ENCODE results near the gene SOX6.
"Not testable (repeated sequence)": the region's sequence is repeated elsewhere in the genome, so short reads cannot be mapped to it uniquely, and the experiment has no call there.

Gene SOX6

DNA sequence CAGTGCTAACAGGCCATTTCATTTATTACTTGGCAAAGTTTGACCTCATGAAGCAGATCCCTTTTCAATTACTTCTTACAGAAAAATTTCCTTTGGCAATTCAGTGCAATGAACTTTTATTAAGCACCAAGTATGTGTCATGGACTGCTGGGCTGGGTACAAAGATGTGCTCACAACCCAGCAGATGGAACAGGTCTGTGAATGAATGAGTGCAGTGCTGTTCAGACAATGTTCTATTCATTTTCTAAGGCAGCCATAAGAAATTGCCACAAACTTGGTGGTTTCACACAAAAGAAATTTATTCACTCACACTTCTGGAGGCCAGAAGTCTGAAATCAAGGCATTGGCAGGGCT, 428.5 kb downstream of the SOX6 start:
- CTCF ChIA-PET: interaction anchor here (1.7 kb wide), 1 partner anchor 36 kb away, joined by 4 read pairs; no protein-coding TSS in a partner anchor

DNA sequence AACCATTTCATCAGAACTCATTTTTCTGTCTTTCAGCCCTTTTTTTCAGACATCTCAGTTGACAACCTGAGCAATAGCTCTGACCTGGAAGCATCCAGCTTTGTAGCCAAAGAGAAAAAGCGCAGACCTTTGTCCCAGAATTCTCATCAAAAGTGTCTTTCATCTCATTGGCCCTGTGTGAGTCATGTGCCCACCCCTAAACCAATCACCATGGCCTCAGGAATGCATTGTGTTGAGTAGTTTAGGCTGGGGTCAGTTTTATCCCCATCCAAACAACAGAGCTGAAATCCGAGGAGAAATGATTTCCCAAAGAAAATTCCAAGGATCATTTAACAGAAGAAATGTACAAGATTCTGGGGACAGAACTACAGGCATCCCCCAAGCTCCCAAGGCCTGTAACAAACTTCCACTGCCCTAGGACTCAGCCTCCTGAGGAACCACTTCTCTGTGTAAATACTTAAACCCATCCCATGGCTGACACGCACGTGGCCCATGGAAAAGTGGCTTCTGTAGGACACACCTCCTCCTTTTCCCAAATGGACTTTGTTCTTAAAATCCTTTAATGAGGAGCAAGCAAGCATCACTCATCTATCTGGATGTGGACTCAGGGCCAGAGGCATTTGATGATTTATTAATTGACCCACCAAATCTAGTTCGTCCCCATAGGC, 429.0 kb downstream of the SOX6 start:
- DNase-seq: no peak
- H3K27ac ChIP-seq (ENCODE audit: insufficient read depth in 1 of 2, low read depth in 1 of 2, low read length in 2 of 2, poor library complexity in 1 of 2, severe bottlenecking in 2 of 2): no peak overlapping the region
- ChIA-PET POLR2A (no interaction called here), CTCF (interaction anchor here (0.9 to 1.3 kb wide), 2 partner anchors 9 to 39 kb away, joined by 3 read pairs; no protein-coding TSS in a partner anchor)
- peaks cover 0 to 3% (median 0%) of the 10 kb centered on the region in 5 experiments for H3K9me3 ChIP-seq (ENCODE audit: control extremely low read depth in 1 of 5, control insufficient read depth in 4 of 5, insufficient read depth in 2 of 5, low read depth in 1 of 5, low read length in 4 of 5)
- H3K4me1 ChIP-seq (ENCODE audit: control extremely low read depth in 1 of 4, control insufficient read depth in 4 of 4, insufficient read depth in 4 of 4, low read length in 3 of 4): no peaks in the 10 kb centered on the region
- H3K36me3 ChIP-seq (ENCODE audit: control insufficient read depth in 4 of 4, insufficient read depth in 4 of 4, low read length in 3 of 4): no peaks in the 10 kb centered on the region
- H3K27me3 ChIP-seq (replicated peaks in 2 of 5; ENCODE audit: control insufficient read depth in 4 of 5, insufficient read depth in 5 of 5, low read length in 4 of 5): no peaks in the 10 kb centered on the region
- WGBS (ENCODE audit: insufficient coverage): 96% methylated on average over 4 of the region's 5 CpGs
- no peak overlapping the region for H3K4me3 ChIP-seq (ENCODE audit: control insufficient read depth in 1 of 7, extremely low read depth in 1 of 7, insufficient read depth in 4 of 7, low read depth in 2 of 7, low read length in 6 of 7)

More for the DNA sequence above, 428.5 kb downstream of the SOX6 start:
- no peak for DNase-seq
- POLR2A ChIA-PET: no interaction called here
- H3K27me3 ChIP-seq (replicated peaks in 2 of 5; ENCODE audit: control insufficient read depth in 4 of 5, insufficient read depth in 5 of 5, low read length in 4 of 5): no peaks in the 10 kb centered on the region
- H3K36me3 ChIP-seq (ENCODE audit: control insufficient read depth in 4 of 4, insufficient read depth in 4 of 4, low read length in 3 of 4): no peaks in the 10 kb centered on the region
- no peaks in the 10 kb centered on the region for H3K4me1 ChIP-seq (ENCODE audit: control extremely low read depth in 1 of 4, control insufficient read depth in 4 of 4, insufficient read depth in 4 of 4, low read length in 3 of 4)
- no peak overlapping the region for H3K27ac ChIP-seq (ENCODE audit: insufficient read depth in 1 of 2, low read depth in 1 of 2, low read length in 2 of 2, poor library complexity in 1 of 2, severe bottlenecking in 2 of 2)
- H3K4me3 ChIP-seq (ENCODE audit: control insufficient read depth in 1 of 7, extremely low read depth in 1 of 7, insufficient read depth in 4 of 7, low read depth in 2 of 7, low read length in 6 of 7): no peak overlapping the region
- H3K9me3 ChIP-seq (ENCODE audit: control extremely low read depth in 1 of 5, control insufficient read depth in 4 of 5, insufficient read depth in 2 of 5, low read depth in 1 of 5, low read length in 4 of 5): peaks cover 0 to 3% (median 0%) of the 10 kb centered on the region in 5 experiments

DNA sequence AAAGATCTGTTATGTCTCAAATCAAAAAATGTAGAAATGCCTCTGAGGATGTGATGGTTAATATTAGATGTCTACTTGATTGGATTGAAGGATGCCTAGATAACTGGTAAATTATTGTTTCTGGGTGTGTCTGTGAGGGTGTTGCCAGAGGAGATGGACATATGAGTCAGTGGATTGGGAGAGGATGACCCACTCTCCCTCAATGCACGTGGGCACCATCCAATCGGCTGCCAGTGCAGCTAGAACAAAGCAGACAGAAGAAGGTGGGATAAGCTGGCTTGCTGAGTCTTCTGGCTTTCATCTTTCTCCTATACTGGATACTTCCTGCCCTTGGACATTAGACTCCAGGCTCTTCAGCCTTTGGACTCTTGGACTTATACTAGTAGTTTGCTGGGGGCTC, 430.3 kb downstream of the SOX6 start:
- Histone ChIP-seq H3K27me3 (replicated peaks in 2 of 5; ENCODE audit: control insufficient read depth in 4 of 5, insufficient read depth in 5 of 5, low read length in 4 of 5) (no peaks in the 10 kb centered on the region), H3K27ac (ENCODE audit: insufficient read depth in 1 of 2, low read depth in 1 of 2, low read length in 2 of 2, poor library complexity in 1 of 2, severe bottlenecking in 2 of 2) (no peak overlapping the region), H3K4me3 (ENCODE audit: control insufficient read depth in 1 of 7, extremely low read depth in 1 of 7, insufficient read depth in 4 of 7, low read depth in 2 of 7, low read length in 6 of 7) (no peak overlapping the region), H3K36me3 (ENCODE audit: control insufficient read depth in 4 of 4, insufficient read depth in 4 of 4, low read length in 3 of 4) (no peaks in the 10 kb centered on the region), H3K4me1 (ENCODE audit: control extremely low read depth in 1 of 4, control insufficient read depth in 4 of 4, insufficient read depth in 4 of 4, low read length in 3 of 4) (no peaks in the 10 kb centered on the region), H3K9me3 (ENCODE audit: control extremely low read depth in 1 of 5, control insufficient read depth in 4 of 5, insufficient read depth in 2 of 5, low read depth in 1 of 5, low read length in 4 of 5) (peaks cover 0 to 3% (median 0%) of the 10 kb centered on the region in 5 experiments)
- ChIA-PET CTCF (interaction anchor here (0.9 to 2.2 kb wide), 3 partner anchors 10 to 40 kb away, joined by 3 to 8 read pairs (median 3); no protein-coding TSS in a partner anchor), POLR2A (no interaction called here)
- no peak for DNase-seq
- 100% methylated on average over 1 of the region's 2 CpGs for WGBS (ENCODE audit: insufficient coverage)

GRCh38 chr11:15923183-15923582, 433.2 kb downstream of the SOX6 start:
- H3K36me3 ChIP-seq (ENCODE audit: control insufficient read depth in 4 of 4, insufficient read depth in 4 of 4, low read length in 3 of 4): no peaks in the 10 kb centered on the region
- no peak overlapping the region for H3K4me3 ChIP-seq (ENCODE audit: control insufficient read depth in 1 of 7, extremely low read depth in 1 of 7, insufficient read depth in 4 of 7, low read depth in 2 of 7, low read length in 6 of 7)
- H3K9me3 ChIP-seq (ENCODE audit: control extremely low read depth in 1 of 5, control insufficient read depth in 4 of 5, insufficient read depth in 2 of 5, low read depth in 1 of 5, low read length in 4 of 5): no peaks in the 10 kb centered on the region
- DNase-seq: no peak
- ChIA-PET POLR2A (no interaction called here), CTCF (interaction anchor here (0.7 to 0.8 kb wide), 2 partner anchors 12 to 1636 kb away, joined by 3 read pairs; no protein-coding TSS in a partner anchor)
- H3K4me1 ChIP-seq (ENCODE audit: control extremely low read depth in 1 of 4, control insufficient read depth in 4 of 4, insufficient read depth in 4 of 4, low read length in 3 of 4): no peaks in the 10 kb centered on the region
- 92% methylated on average over 2 of the region's 2 CpGs for WGBS (ENCODE audit: insufficient coverage)
- no peak overlapping the region for H3K27ac ChIP-seq (ENCODE audit: insufficient read depth in 1 of 2, low read depth in 1 of 2, low read length in 2 of 2, poor library complexity in 1 of 2, severe bottlenecking in 2 of 2)
- H3K27me3 ChIP-seq (replicated peaks in 2 of 5; ENCODE audit: control insufficient read depth in 4 of 5, insufficient read depth in 5 of 5, low read length in 4 of 5): no peaks in the 10 kb centered on the region

- CTCF ChIA-PET: interaction anchor here (0.7 to 0.8 kb wide), 2 partner anchors 12 to 1636 kb away, joined by 3 read pairs; no protein-coding TSS in a partner anchor
- H3K36me3 ChIP-seq (ENCODE audit: control insufficient read depth in 4 of 4, insufficient read depth in 4 of 4, low read length in 3 of 4); H3K9me3 ChIP-seq (ENCODE audit: control extremely low read depth in 1 of 5, control insufficient read depth in 4 of 5, insufficient read depth in 2 of 5, low read depth in 1 of 5, low read length in 4 of 5); POLR2A ChIA-PET; H3K4me3 ChIP-seq (ENCODE audit: control insufficient read depth in 1 of 7, extremely low read depth in 1 of 7, insufficient read depth in 4 of 7, low read depth in 2 of 7, low read length in 6 of 7); H3K27ac ChIP-seq (ENCODE audit: insufficient read depth in 1 of 2, low read depth in 1 of 2, low read length in 2 of 2, poor library complexity in 1 of 2, severe bottlenecking in 2 of 2); H3K4me1 ChIP-seq (ENCODE audit: control extremely low read depth in 1 of 4, control insufficient read depth in 4 of 4, insufficient read depth in 4 of 4, low read length in 3 of 4); H3K27me3 ChIP-seq (replicated peaks in 2 of 5; ENCODE audit: control insufficient read depth in 4 of 5, insufficient read depth in 5 of 5, low read length in 4 of 5); DNase-seq: not testable (repeated sequence)
- 100% methylated on average over 3 of the region's 6 CpGs for WGBS (ENCODE audit: insufficient coverage)
Observed at GRCh38 chr11:15922745-15923144, 433.6 kb downstream of the SOX6 start.

DNA sequence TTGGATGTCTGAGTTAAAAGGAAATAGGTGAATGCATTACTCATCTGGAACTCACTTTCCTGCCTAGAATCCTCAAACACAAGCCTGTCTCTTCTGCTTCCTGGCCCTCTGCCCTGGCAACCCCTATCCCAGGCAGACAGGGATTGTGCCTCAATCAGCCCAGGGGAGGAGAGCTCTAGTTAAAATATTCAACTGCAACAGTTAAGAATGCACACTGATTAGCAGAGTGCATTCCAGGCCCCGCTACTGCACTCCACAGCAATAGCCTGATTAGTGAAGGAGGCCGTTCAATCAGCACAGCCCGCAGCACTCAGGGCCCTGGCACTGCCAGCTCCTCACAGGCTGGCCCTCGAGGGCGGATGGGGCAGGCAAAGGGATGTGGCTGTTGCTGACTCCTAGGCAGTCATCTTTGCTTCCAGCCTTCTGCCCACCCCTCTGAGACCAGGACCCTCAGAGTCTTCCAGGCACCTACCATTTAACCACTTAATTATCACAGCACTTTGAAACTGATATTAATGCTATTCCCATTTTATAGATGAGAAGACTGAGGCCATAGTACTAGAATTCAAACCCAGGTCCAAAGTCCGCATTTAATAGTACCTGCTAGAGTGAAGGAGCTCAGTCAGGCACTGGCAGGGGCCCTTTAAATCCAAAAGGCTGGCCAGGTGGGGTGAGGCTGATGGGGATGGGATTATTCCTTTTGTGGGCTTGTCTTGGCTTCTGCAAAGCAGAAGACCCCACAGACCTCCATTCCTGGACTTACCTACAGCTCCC, 435.3 kb downstream of the SOX6 start:
- Histone ChIP-seq H3K4me1 (ENCODE audit: control extremely low read depth in 1 of 4, control insufficient read depth in 4 of 4, insufficient read depth in 4 of 4, low read length in 3 of 4) (no peaks in the 10 kb centered on the region), H3K9me3 (ENCODE audit: control extremely low read depth in 1 of 5, control insufficient read depth in 4 of 5, insufficient read depth in 2 of 5, low read depth in 1 of 5, low read length in 4 of 5) (no peaks in the 10 kb centered on the region), H3K27ac (ENCODE audit: insufficient read depth in 1 of 2, low read depth in 1 of 2, low read length in 2 of 2, poor library complexity in 1 of 2, severe bottlenecking in 2 of 2) (no peak overlapping the region), H3K4me3 (ENCODE audit: control insufficient read depth in 1 of 7, extremely low read depth in 1 of 7, insufficient read depth in 4 of 7, low read depth in 2 of 7, low read length in 6 of 7) (no peak overlapping the region), H3K27me3 (replicated peaks in 2 of 5; ENCODE audit: control insufficient read depth in 4 of 5, insufficient read depth in 5 of 5, low read length in 4 of 5) (no peaks in the 10 kb centered on the region), H3K36me3 (ENCODE audit: control insufficient read depth in 4 of 4, insufficient read depth in 4 of 4, low read length in 3 of 4) (no peaks in the 10 kb centered on the region)
- WGBS (ENCODE audit: insufficient coverage): 100% methylated on average over 5 of the region's 6 CpGs
- ChIA-PET POLR2A (no interaction called here), CTCF (no interaction called here)
- no peak for DNase-seq

- Histone ChIP-seq H3K9me3 (ENCODE audit: control extremely low read depth in 1 of 5, control insufficient read depth in 4 of 5, insufficient read depth in 2 of 5, low read depth in 1 of 5, low read length in 4 of 5) (no peaks in the 10 kb centered on the region), H3K27me3 (replicated peaks in 2 of 5; ENCODE audit: control insufficient read depth in 4 of 5, insufficient read depth in 5 of 5, low read length in 4 of 5) (no peaks in the 10 kb centered on the region), H3K27ac (ENCODE audit: insufficient read depth in 1 of 2, low read depth in 1 of 2, low read length in 2 of 2, poor library complexity in 1 of 2, severe bottlenecking in 2 of 2) (no peak overlapping the region), H3K36me3 (ENCODE audit: control insufficient read depth in 4 of 4, insufficient read depth in 4 of 4, low read length in 3 of 4) (no peaks in the 10 kb centered on the region), H3K4me3 (ENCODE audit: control insufficient read depth in 1 of 7, extremely low read depth in 1 of 7, insufficient read depth in 4 of 7, low read depth in 2 of 7, low read length in 6 of 7) (no peak overlapping the region), H3K4me1 (ENCODE audit: control extremely low read depth in 1 of 4, control insufficient read depth in 4 of 4, insufficient read depth in 4 of 4, low read length in 3 of 4) (no peaks in the 10 kb centered on the region)
- CTCF ChIA-PET: interaction anchor here (1.5 kb wide), 1 partner anchor 17 kb away, joined by 3 read pairs; no protein-coding TSS in a partner anchor
- DNase-seq: no peak
- 63% methylated on average over 1 of the region's 1 CpG for WGBS (ENCODE audit: insufficient coverage)
- POLR2A ChIA-PET: no interaction called here
Observed at GRCh38 chr11:15918674-15919073, 437.7 kb downstream of the SOX6 start.
